OCI-M1 (cell line): ENCODE measurements around the gene CHADL.
"Not testable (repeated sequence)": the region's sequence is repeated elsewhere in the genome, so short reads cannot be mapped to it uniquely, and the experiment has no call there.

Experiments
- DNase-seq: peaks from one replicate; lab custom pipeline; 2025; lab: John Stamatoyannopoulos, UW

The CHADL gene

GRCh38 chr22:41181349-41182241 is 59.1 kb downstream of the CHADL start:
- no peak for DNase-seq

- DNase-seq = no peak
These were observed 59.8 kb downstream of the CHADL start for GRCh38 chr22:41180926-41181325.

GRCh38 chr22:41180362-41180761 is 60.4 kb downstream of the CHADL start:
- not testable (repeated sequence) for DNase-seq
